HG03095 (cell line): Measurements from ENCODE around the gene SERGEF.

Source experiments
- ATAC-seq: cut with Tn5 transposase; IDR thresholded peaks from one replicate; pipeline ENCODE4 v1.9.1; 2021; ENCODE audit warnings: moderate library complexity; ENCODE audit not compliant: unreplicated experiment

Gene SERGEF

GRCh38 chr11:17954395-17955252, 58.2 kb downstream of the SERGEF start:
- no peak for ATAC-seq

DNA sequence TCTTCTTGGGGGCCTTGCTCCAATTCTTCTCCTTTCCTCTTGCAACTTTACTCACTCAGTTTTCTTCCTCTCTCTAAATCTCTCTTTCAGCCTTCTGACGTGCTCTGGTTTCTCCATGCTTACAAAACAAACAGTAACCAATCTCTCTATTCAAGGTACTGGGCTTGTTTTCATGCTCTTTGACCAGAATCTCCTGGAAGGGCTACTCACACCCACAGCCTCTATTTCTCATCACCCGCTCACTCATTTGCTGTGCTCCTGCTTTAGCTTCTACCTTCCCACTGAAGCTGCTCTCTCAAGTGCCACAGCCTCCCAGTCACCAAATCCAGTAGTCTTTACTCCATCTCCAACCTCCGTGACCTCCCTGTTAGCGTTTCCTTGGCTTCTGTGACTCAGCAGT, 60.4 kb downstream of the SERGEF start:
- ATAC-seq = no peak

- no peak for ATAC-seq
Observed at GRCh38 chr11:17951685-17952388, 61.0 kb downstream of the SERGEF start.

- ATAC-seq = no peak
Observed at GRCh38 chr11:17950644-17951043, 62.2 kb downstream of the SERGEF start.

DNA sequence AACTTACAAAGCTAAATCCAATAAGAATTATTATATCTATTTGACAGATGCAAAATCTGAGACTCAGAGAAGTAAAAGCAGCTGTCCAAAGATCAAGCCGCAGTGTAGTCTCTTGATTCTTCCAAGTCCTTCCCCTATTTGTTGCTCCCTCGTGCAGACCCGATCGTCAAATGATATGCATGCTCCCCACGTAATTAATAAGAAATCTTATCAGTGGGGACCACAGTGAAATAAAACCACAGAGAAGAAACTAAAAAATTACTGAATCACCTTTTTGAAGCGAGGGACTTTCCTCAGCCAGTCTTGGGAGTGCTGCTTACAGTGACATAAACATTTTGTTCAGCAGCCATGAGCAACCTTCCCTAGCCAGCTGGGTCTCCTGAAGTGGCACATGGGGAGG, 64.6 kb downstream of the SERGEF start:
- ATAC-seq = no peak

DNA sequence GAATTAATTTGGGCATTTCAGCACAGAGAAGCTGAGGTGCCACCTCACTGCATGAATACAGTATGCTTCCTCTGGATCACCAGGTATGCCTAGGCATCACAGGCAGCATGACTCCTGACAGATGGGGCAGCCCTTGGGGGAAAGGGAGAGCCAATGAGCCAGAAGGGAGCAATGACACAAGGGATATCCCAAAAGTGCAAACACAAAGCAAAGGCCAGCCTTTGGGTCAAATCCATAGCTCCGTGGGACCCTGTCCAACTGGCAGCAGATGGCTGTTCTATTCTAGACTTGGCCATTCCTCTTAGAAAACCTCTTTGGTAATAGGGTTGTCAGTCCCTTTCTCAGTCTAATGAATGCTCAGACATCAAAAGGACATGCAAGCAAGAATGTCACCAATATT, 73.3 kb downstream of the SERGEF start:
- no peak for ATAC-seq

GRCh38 chr11:17936790-17937189, 76.1 kb downstream of the SERGEF start:
- ATAC-seq = no peak

DNA sequence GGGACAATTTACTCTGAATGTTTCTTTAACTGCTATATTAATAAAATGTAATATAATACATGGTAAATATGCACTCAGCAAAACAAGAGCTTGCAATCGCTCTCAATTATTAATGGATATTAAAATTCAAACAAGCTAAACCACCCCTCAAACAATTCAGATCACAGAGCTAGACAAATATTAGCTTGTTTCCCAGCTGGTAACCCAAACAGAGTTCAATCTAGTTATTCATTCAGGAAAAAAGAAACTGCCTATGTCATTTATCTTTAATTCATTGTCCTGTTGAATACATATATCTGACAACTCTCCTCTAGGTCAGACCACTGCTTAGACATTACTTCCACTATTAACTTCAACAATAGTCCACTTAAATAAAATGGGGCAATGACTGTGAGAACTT, 78.7 kb downstream of the SERGEF start:
- no peak for ATAC-seq

- ATAC-seq = no peak
Observed at GRCh38 chr11:17933708-17934107, 79.1 kb downstream of the SERGEF start.

DNA sequence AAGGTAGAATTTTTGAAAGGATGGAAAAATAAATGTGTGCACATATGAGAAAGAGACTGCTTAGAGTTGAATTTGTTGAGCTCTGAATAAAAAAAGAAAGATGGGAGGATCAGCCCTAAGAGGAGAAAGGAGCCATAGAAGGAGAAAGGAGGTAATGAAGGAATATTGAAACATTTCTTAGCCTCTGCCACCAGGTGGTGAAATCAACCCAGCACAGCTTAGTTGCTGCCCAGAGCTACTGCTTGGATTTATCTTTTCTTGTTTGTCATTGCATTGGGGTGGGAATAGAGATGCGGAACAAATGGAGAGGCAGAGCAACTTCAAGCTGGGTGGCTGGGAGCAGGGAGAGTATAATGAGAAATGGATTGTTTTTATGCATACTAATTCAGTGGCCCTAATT, 80.4 kb downstream of the SERGEF start:
- ATAC-seq = no peak

- no peak for ATAC-seq
Observed at GRCh38 chr11:17931595-17931994, 81.3 kb downstream of the SERGEF start.

DNA sequence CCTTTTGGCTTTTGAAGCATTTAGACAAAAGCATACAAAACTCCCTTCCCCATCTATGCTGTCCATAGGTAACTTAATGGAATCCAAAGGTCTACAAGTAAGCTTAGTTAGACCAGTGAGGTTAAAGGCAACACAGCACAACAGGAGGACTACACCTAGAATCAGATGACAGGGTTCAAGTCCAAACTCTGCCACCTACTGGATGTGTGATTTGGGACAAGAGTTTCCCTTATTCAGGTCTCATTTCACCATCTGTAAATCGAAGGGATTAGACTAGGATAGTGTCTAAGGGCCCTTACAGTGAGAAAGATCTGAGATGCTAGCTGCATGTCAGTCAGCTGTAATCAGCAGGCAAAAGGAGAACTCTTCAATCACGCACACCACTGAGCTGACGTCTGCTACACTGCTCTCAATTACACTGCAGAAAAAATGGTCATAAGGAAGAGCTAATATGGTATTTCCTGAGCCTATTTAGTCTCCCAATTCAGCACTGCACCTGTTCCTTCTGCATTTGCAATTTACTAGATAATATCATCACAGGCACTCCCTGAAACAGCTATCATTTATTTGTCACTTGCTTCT, 82.2 kb downstream of the SERGEF start:
- no peak for ATAC-seq

DNA sequence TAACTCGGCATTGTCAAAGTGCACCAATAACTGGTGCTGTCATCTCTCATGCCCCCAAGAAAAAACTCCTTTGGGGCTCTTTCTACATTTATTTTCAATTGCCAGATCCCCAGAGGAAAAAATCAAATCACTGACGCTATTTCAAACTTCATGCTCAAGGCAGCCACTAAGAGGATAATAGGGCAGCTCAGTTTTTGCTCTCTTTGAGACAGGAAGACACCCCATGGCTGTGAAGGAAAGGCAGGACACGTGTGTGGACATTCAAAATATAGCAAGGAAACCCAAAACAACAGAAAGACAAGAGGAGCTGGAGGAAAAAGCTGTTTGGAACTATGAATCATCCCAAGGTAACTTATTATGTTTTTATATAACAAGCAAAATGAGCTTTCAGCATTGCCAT, 83.7 kb downstream of the SERGEF start:
- no peak for ATAC-seq

GRCh38 chr11:17927681-17928343, 85.0 kb downstream of the SERGEF start:
- no peak for ATAC-seq

GRCh38 chr11:17927041-17927440, 85.8 kb downstream of the SERGEF start:
- no peak for ATAC-seq

- no peak for ATAC-seq
Observed at GRCh38 chr11:17924713-17925112, 88.1 kb downstream of the SERGEF start.

DNA sequence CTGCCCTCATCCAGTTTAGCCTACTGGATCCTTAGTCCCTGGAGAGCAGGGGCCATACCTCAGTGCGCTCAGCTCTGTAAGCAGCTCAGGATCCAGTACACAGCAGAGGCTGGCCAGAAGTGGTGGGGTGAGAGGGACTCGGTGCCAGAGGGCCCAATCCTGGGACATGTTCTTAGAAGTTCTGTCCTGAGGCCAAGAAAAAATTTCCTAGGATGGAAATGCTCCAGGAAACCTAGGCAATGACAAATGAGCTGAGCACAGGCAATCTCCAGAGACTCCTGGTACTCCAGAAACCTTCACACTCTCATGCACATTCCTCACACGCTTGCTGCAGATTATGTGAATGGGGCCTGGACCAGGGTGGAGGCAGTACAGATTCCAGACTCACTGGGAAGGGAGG, 89.6 kb downstream of the SERGEF start:
- ATAC-seq = no peak

- ATAC-seq = no peak
Observed at GRCh38 chr11:17922416-17922788, 90.4 kb downstream of the SERGEF start.

DNA sequence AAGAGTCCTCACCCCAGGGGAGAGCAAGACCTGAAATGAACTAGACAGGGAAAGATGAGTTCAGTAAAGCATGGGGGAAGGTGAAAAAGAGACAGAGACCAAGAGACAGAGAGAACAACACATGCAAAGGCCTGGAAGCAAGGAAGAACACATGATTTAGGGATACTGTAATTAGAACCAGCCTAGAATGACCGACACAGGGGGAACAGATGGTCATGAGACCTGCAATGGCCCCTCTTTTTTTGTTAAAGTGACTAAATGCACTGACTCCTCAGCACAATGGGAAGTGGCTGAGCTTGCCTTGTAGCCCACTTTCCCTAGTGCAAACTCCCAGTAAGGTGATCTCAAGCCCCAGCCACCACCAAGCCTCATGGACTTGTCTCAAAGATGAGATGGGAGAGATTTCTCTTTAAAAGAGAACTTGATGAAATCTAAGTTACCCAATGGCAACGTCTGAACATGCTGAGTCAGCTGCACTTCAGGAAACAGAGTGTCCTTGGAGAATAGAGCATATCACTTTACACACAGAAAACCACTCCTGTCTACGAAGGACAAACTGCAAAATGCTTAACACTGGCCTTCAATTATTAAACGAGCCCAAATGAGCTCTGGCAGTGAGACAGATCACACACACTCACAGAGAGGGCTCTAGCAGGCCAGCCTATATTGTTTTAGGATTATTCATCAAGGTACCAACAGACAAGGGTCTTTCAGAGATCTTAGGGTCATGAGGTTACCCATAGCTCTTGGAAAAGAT, 91.0 kb downstream of the SERGEF start:
- no peak for ATAC-seq

- ATAC-seq = no peak
Observed at GRCh38 chr11:17918049-17918605, 94.7 kb downstream of the SERGEF start.

DNA sequence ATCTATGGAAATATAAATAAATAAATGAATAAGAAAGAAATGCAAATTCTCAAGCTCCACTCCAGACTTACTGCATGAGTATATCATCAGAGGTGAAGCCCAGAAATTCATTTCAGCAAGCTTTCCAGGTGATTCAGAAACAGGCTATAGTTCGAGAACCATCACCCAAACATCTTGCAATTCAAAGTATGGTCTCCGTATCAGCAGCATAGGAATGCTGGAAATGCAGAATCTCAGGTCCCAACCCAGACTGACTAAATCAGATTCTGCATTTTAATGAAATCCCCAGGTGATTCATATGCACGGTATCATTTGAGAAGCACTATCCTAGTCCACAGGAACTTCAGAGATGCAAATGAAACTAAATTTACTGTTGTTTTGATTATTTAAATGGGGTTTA, 95.3 kb downstream of the SERGEF start:
- no peak for ATAC-seq
